GM12878 (cell line): Measurements from ENCODE around the gene TPRN. TPM values are rescaled to one million over a fixed set of nuclear protein-coding genes. Genes with fewer than 3 reads are reported as not detected.

Source experiments
- ATAC-seq: fragments of 200-7000 bp; cut with Tn5 transposase; 3 replicates; pipeline ENCODE4 v1.9.1; 2020; ENCODE audit warnings: mild to moderate bottlenecking, moderate library complexity
- BruUV-seq: library from RNA; stranded (reverse); fragments of 400-500 nt; replicated peaks from 2 replicates; lab custom pipeline; 2021; lab: Mats Ljungman, UMichigan
- CTCF ChIA-PET: fragments of 300-600 bp; sonication (Branson Sonifier 250); formaldehyde crosslinking; extraction: SDS; loops from one replicate; lab custom pipeline; 2021; ENCODE audit warnings: inconsistent platforms; lab: Yijun Ruan, JAX
- POLR2A ChIA-PET: fragments of 350-600 bp; formaldehyde crosslinking; extraction: SDS; loops from one replicate; lab custom pipeline; 2021; ENCODE audit warnings: inconsistent platforms; lab: Charles Lee
- RAD21 ChIA-PET: fragments of 300-600 bp; sonication (Branson Sonifier 250); formaldehyde crosslinking; loops from one replicate; lab custom pipeline; 2023; ENCODE audit warnings: antibody characterized with exemption; ENCODE audit not compliant: unreplicated experiment; lab: Charles Lee
- SMC1A ChIA-PET: fragments of 300-600 bp; sonication (Branson Sonifier 250); formaldehyde crosslinking; loops from one replicate; lab custom pipeline; 2023; ENCODE audit not compliant: unreplicated experiment, uncharacterized antibody; lab: Charles Lee
- DNase-seq: peaks from one replicate; pipeline ENCODE4 v3.0.0-alpha.2; 2011; ENCODE audit warnings: low read depth, low spot score
- FAIRE-seq: peaks from 3 replicates; lab custom pipeline; 2011; peaks lifted over from hg19 to GRCh38; lab: Jason Lieb, UNC
- H2AFZ ChIP-seq: 2 replicates; pipeline ENCODE4 v1.6.0; 2011; ENCODE audit warnings: low read depth, low read length, control low read depth; ENCODE audit not compliant: control insufficient read depth
- H3K27ac ChIP-seq: 2 replicates; pipeline ENCODE4 v1.5.1; 2011; ENCODE audit warnings: control low read depth; ENCODE audit not compliant: control insufficient read depth, insufficient read depth
- H3K27me3 ChIP-seq, 2 experiments: replicated peaks in 1 of 2; 2 replicates each; pipeline versions ENCODE4 v1.6.0 to v1.6.1; 2011; ENCODE audit warnings: low read length in 1 of 2; ENCODE audit not compliant: control insufficient read depth in 2 of 2, insufficient read depth in 2 of 2
- H3K36me3 ChIP-seq, 2 experiments: 2 replicates each; pipeline ENCODE4 v1.5.1; 2011; ENCODE audit warnings: low read length in 1 of 2; ENCODE audit not compliant: control insufficient read depth in 2 of 2, insufficient read depth in 2 of 2
- H3K4me1 ChIP-seq: 2 replicates; pipeline ENCODE4 v1.6.1; 2011; ENCODE audit warnings: mild to moderate bottlenecking, low read length, moderate library complexity, mixed read lengths; ENCODE audit not compliant: control insufficient read depth, insufficient read depth
- H3K4me2 ChIP-seq: 2 replicates; pipeline ENCODE4 v1.6.0; 2011; ENCODE audit warnings: control low read depth; ENCODE audit not compliant: control insufficient read depth, insufficient read depth
- H3K4me3 ChIP-seq: fragments of 200-600 bp; sonication (generic); 2 replicates; pipeline ENCODE4 v1.5.1; 2016
- H3K79me2 ChIP-seq: 2 replicates; pipeline ENCODE4 v1.6.0; 2011; ENCODE audit warnings: low read length; ENCODE audit not compliant: control insufficient read depth, insufficient read depth
- H3K9ac ChIP-seq: 2 replicates; pipeline ENCODE4 v1.8.0; 2011; ENCODE audit warnings: low read length, control low read depth, mixed read lengths; ENCODE audit not compliant: control insufficient read depth, insufficient read depth
- H3K9me3 ChIP-seq: replicated peaks from 3 replicates; pipeline ENCODE4 v1.5.1; 2011; ENCODE audit warnings: mild to moderate bottlenecking, low read length; ENCODE audit not compliant: control insufficient read depth, insufficient read depth
- H4K20me1 ChIP-seq: 2 replicates; pipeline ENCODE4 v1.6.0; 2011; ENCODE audit not compliant: control insufficient read depth, insufficient read depth
- BCL11A ChIP-seq: IDR thresholded peaks from 2 replicates; pipeline ENCODE4 v1.6.1; 2011; ENCODE audit warnings: low read depth, low read length
- BCL3 ChIP-seq: IDR thresholded peaks from 2 replicates; pipeline ENCODE4 v1.6.1; 2011; ENCODE audit warnings: borderline replicate concordance, low read depth, mild to moderate bottlenecking, moderate library complexity, low read length; ENCODE audit not compliant: insufficient read depth, poor library complexity, severe bottlenecking
- CHD2 ChIP-seq: IDR thresholded peaks from 2 replicates; pipeline ENCODE4 v1.6.1; 2011; ENCODE audit warnings: low read depth, low read length, improper control_type of control experiment, borderline replicate concordance
- CREM ChIP-seq: IDR thresholded peaks from 2 replicates; pipeline ENCODE4 v1.6.1; 2014; ENCODE audit warnings: antibody characterized with exemption, low read depth
- MEF2A ChIP-seq: IDR thresholded peaks from 2 replicates; pipeline ENCODE4 v1.6.1; 2011; ENCODE audit warnings: low read depth, mild to moderate bottlenecking, low read length, moderate library complexity; ENCODE audit not compliant: insufficient read depth
- ZNF622 ChIP-seq: fragments of 450-650 bp; IDR thresholded peaks from 2 replicates; pipeline ENCODE4 v1.6.1; 2017; ENCODE audit warnings: mild to moderate bottlenecking, inconsistent platforms
- WGBS: methylation state at CpG from one replicate; pipeline ENCODE4 v1.1.6; 2016; ENCODE audit warnings: low lambda C conversion rate; ENCODE audit not compliant: insufficient replicate concordance, insufficient coverage; ENCODE audit errors: missing lambda C conversion rate; 5-methylcytosine and 5-hydroxymethylcytosine counted together
- in situ Hi-C: fragments of 300-500 bp; cut with MboI; formaldehyde crosslinking; loops from 9 replicates; pipeline ENCODE4 v1.14.3; 2018; ENCODE audit warnings: mixed read lengths
- intact Hi-C: fragments of 100-400 bp; cut with micrococcal nuclease; formaldehyde crosslinking; loops from one replicate; pipeline ENCODE4 v1.14.2; 2022; ENCODE audit not compliant: unreplicated experiment
- polyA plus RNA-seq, 11 experiments: library from polyadenylated mRNA; depleted of rRNA in 4 of 11; unstranded in 6 of 11; stranded (reverse) in 5 of 11; fragments of >200 nt; fragmentation: Nextera tagmentation in 4 of 11; fragmentation: Illumina TruSeq in 1 of 11; extraction: Ambion mirVana in 4 of 11; extraction: Trizol in 1 of 11; gene quantifications; 1 replicate in 1 of 11; 2 replicates in 10 of 11; pipeline versions ENCODE4 v1.2.1 to v1.2.3, GENCODE V29; 2011 to 2016; ENCODE audit warnings: inconsistent platforms in 2 of 11, missing spikeins in 2 of 11, low read depth in 1 of 11
- total RNA-seq, 4 experiments: library from RNA; depleted of rRNA in 3 of 4; stranded (reverse); fragments of >200 nt in 3 of 4; fragmentation: Illumina TruSeq in 1 of 4; extraction: Trizol in 1 of 4; gene quantifications; 2 replicates each; pipeline versions ENCODE4 v1.2.1 to v1.2.3, GENCODE V29; 2013 to 2021

The TPRN gene
- total and polyA plus RNA-seq, 10 of the 15 experiments (the other 5 are each of a cell fraction or from before 2014, with no cell fraction given) = 0.18 to 19.5 (median 3.1) TPM

- no peak for ATAC-seq
- H3K4me3 ChIP-seq = no peak overlapping the region
- in situ Hi-C loops (no loop called here), intact Hi-C loops (no loop called here)
- ChIA-PET RAD21 (no interaction called here), POLR2A (no interaction called here), CTCF (no interaction called here), SMC1A (no interaction called here)
- H3K4me2 ChIP-seq = no peak overlapping the region
- H3K9ac ChIP-seq = no peak overlapping the region
- H3K36me3 ChIP-seq = no peaks in the 10 kb centered on the region
- 8% methylated on average over 4 of the region's 4 CpGs for WGBS
- H4K20me1 ChIP-seq = no peaks in the 10 kb centered on the region
- DNase-seq = no peak
- BruUV-seq = no TSS peak
- no peaks in the 10 kb centered on the region; the same call in 2 of the 3 replicates for H3K9me3 ChIP-seq
- H3K79me2 ChIP-seq = no peaks in the 10 kb centered on the region
- H3K4me1 ChIP-seq = no peaks in the 10 kb centered on the region
- peaks cover 5% of the 10 kb centered on the region in 2 experiments for H3K27me3 ChIP-seq
- FAIRE-seq = no peak
- no peak overlapping the region for H3K27ac ChIP-seq
- TF ChIP-seq BCL11A (no peak), CHD2 (no peak), CREM (no peak), MEF2A (no peak), BCL3 (no peak), ZNF622 (no peak)
- TF ChIP-seq, all 136 proteins: peak for 0
- no peak overlapping the region for H2AFZ ChIP-seq
Measured at GRCh38 chr9:137143459-137143858, 57.1 kb downstream of the TPRN start.
